Caco-2 (cell line): Measurements from ENCODE around the gene FGR. TPM values are rescaled to one million over a fixed set of nuclear protein-coding genes. Genes with fewer than 3 reads are reported as not detected.
A peak's percentile ranks its signal among the peaks of the same experiment; 100 is the strongest.

ENCODE experiments used
- BruUV-seq: library from RNA; stranded (reverse); fragments of 400-500 nt; replicated peaks from 2 replicates; lab custom pipeline; 2021; lab: Mats Ljungman, UMichigan
- CTCF ChIA-PET: fragments of 300-600 bp; sonication (Branson Sonifier 250); formaldehyde crosslinking; loops from one replicate; lab custom pipeline; 2022; ENCODE audit warnings: antibody characterized with exemption; lab: Charles Lee
- POLR2A ChIA-PET: fragments of 300-600 bp; sonication (Branson Sonifier 250); formaldehyde crosslinking; loops from one replicate; lab custom pipeline; 2022; ENCODE audit warnings: antibody characterized with exemption; lab: Charles Lee
- DNase-seq, 2 experiments: peaks; one replicate each; pipeline versions ENCODE4 v3.0.0 to v3.0.0-alpha.2; 2020 to 2022
- H3K27me3 ChIP-seq: replicated peaks from 2 replicates; pipeline ENCODE4 v1.6.0; 2011; ENCODE audit warnings: low read length; ENCODE audit not compliant: control insufficient read depth, insufficient read depth
- H3K36me3 ChIP-seq: 2 replicates; pipeline ENCODE4 v1.5.1; 2011; ENCODE audit warnings: low read length; ENCODE audit not compliant: control insufficient read depth, insufficient read depth
- H3K4me1 ChIP-seq: fragments of 250-450 bp; sonication (Bioruptor Pico); 2 replicates; pipeline ENCODE4 v1.5.1; 2020; ENCODE audit warnings: mild to moderate bottlenecking
- H3K4me3 ChIP-seq: 2 replicates; pipeline ENCODE4 v1.5.1; 2011; ENCODE audit warnings: low read depth, mild to moderate bottlenecking, control low read depth, low read length
- H3K9me3 ChIP-seq: fragments of 250-450 bp; sonication (Bioruptor Pico); 2 replicates; pipeline ENCODE4 v1.5.1; 2020; ENCODE audit warnings: mild to moderate bottlenecking, moderate library complexity
- H3K27ac Mint-ChIP-seq: one replicate; pipeline ENCODE4 v1.8.0; 2022; ENCODE audit warnings: mixed read lengths; ENCODE audit not compliant: unreplicated experiment
- H3K27me3 Mint-ChIP-seq: one replicate; pipeline ENCODE4 v1.8.0; 2022; ENCODE audit warnings: mixed read lengths; ENCODE audit not compliant: insufficient read depth, unreplicated experiment
- H3K36me3 Mint-ChIP-seq: one replicate; pipeline ENCODE4 v1.8.0; 2022; ENCODE audit warnings: mild to moderate bottlenecking, mixed read lengths; ENCODE audit not compliant: insufficient read depth, unreplicated experiment
- H3K4me1 Mint-ChIP-seq: one replicate; pipeline ENCODE4 v1.8.0; 2022; ENCODE audit warnings: low read depth, mixed read lengths; ENCODE audit not compliant: unreplicated experiment
- H3K4me3 Mint-ChIP-seq: one replicate; pipeline ENCODE4 v1.8.0; 2022; ENCODE audit warnings: mild to moderate bottlenecking, moderate library complexity, mixed read lengths; ENCODE audit not compliant: unreplicated experiment
- H3K9me3 Mint-ChIP-seq: one replicate; pipeline ENCODE4 v1.8.0; 2022; ENCODE audit warnings: mixed read lengths; ENCODE audit not compliant: unreplicated experiment
- intact Hi-C: fragments of 100-400 bp; cut with micrococcal nuclease; formaldehyde crosslinking; loops from one replicate; pipeline ENCODE4 v1.10.0; 2022; ENCODE audit not compliant: unreplicated experiment
- total RNA-seq: library from RNA; stranded (reverse); gene quantifications from 2 replicates; pipeline ENCODE4 v1.2.3, GENCODE V29; 2022
- TF ChIP-seq, protein P1 (sequence below), 2 experiments: fragments of 200-600 bp in 1 of 2; IDR thresholded peaks; 1 replicate in 1 of 2; 2 replicates in 1 of 2; pipeline versions ENCODE4 v1.5.1 to v1.8.0; 2011 to 2022; ENCODE audit warnings: antibody characterized with exemption in 1 of 2, control low read depth in 1 of 2, inconsistent platforms in 1 of 2, low read depth in 1 of 2, low read length in 1 of 2, mild to moderate bottlenecking in 1 of 2, moderate library complexity in 1 of 2; ENCODE audit not compliant: insufficient read depth in 1 of 2, severe bottlenecking in 1 of 2, unreplicated experiment in 1 of 2

FGR gene
- total RNA-seq, 1 experiment from 2014 or later, result not detected

DNA sequence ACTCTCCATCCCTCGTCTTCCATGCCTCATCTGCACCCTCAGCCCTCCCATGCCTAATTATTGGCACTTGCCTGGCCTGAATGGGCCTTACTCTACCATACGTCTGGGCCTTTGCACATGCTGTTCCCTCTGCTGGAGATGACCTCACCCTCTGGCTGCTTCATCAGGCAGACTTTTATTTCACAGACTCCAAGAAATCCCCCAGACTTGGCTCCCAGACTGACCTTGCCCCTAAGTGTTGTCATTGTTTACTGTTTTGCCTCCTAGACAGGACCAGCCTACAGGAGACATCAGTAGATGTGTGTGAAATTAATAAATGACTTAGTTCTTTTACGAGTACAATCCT is 25.8 kb downstream of the FGR start:
- Histone ChIP-seq H3K4me1 (peaks cover 28% of the 10 kb centered on the region), H3K36me3 (no peaks in the 10 kb centered on the region), H3K9me3 (no peaks in the 10 kb centered on the region), H3K4me3 (no peak overlapping the region), H3K27me3 (no peaks in the 10 kb centered on the region)
- ChIA-PET CTCF (interaction anchor here (0.6 to 3.6 kb wide), 2 partner anchors 23 to 54 kb away, joined by 3 to 53 read pairs; no protein-coding TSS in a partner anchor), POLR2A (interaction anchor here (0.6 kb wide), 1 partner anchor 218 kb away, joined by 7 read pairs; no protein-coding TSS in a partner anchor)
- no peak for DNase-seq
- Mint-ChIP-seq H3K4me1 (peaks cover 17% of the 10 kb centered on the region), H3K36me3 (peaks cover 5% of the 10 kb centered on the region), H3K27ac (no peak overlapping the region), H3K27me3 (no peaks in the 10 kb centered on the region), H3K9me3 (no peaks in the 10 kb centered on the region), H3K4me3 (no peak overlapping the region)
- TF ChIP-seq, protein P1, sequence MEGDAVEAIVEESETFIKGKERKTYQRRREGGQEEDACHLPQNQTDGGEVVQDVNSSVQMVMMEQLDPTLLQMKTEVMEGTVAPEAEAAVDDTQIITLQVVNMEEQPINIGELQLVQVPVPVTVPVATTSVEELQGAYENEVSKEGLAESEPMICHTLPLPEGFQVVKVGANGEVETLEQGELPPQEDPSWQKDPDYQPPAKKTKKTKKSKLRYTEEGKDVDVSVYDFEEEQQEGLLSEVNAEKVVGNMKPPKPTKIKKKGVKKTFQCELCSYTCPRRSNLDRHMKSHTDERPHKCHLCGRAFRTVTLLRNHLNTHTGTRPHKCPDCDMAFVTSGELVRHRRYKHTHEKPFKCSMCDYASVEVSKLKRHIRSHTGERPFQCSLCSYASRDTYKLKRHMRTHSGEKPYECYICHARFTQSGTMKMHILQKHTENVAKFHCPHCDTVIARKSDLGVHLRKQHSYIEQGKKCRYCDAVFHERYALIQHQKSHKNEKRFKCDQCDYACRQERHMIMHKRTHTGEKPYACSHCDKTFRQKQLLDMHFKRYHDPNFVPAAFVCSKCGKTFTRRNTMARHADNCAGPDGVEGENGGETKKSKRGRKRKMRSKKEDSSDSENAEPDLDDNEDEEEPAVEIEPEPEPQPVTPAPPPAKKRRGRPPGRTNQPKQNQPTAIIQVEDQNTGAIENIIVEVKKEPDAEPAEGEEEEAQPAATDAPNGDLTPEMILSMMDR (IDR thresholded peaks at IDR 0.05; ENCODE audit: insufficient read depth in 1 of 2, low read depth in 1 of 2, low read length in 1 of 2, severe bottlenecking in 1 of 2, unreplicated experiment in 1 of 2), result no peak
- BruUV-seq, result no TSS peak
- intact Hi-C loops, result loop anchor here (10.0 kb wide), 1 partner anchor 114 kb away; the partner anchor contains the start of gene WASF2

DNA sequence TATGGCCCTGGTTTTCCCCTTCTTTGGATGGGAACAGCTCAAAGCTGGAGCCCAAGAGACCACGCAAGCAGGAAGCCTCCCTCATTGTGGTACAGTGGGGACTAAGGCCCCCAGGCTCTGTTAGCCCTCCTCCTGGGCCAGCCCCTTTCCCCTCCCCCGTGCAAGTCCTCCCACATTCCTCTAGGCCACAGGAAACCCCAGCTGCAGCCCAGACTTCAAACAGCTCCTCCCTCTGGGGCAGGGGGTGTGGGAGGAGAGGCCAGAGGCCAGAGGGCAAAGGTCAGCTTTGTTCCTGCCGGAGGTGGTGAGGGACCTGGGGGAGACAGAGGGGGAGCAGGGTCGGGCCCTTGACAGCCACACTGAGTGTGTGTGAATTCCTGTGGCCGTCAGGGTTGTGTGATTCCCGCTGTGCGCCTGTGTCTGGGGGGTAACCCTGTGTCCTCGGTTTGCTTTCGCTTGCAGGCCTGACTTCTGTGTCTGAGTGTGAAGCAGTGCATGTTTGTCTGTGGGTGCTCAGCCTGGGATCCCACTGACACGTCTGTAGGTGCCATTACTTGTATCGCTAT is 27.7 kb downstream of the FGR start:
- CTCF ChIA-PET, result interaction anchor here (0.6 to 3.6 kb wide), 33 partner anchors 10 to 311 kb away, joined by 3 to 53 read pairs (median 4); partner anchors contain the start of genes FAM76A, MAP3K6 and WASF2
- Histone ChIP-seq H3K4me3 (no peak overlapping the region; the same call in 1 of the 2 replicates), H3K9me3 (no peaks in the 10 kb centered on the region), H3K36me3 (no peaks in the 10 kb centered on the region), H3K27me3 (no peaks in the 10 kb centered on the region), H3K4me1 (peaks cover 28% of the 10 kb centered on the region)
- H3K4me1 Mint-ChIP-seq, result peaks cover 17% of the 10 kb centered on the region
- no peaks in the 10 kb centered on the region for H3K27me3 Mint-ChIP-seq
- no peak overlapping the region for H3K27ac Mint-ChIP-seq
- no peaks in the 10 kb centered on the region for H3K9me3 Mint-ChIP-seq
- TF ChIP-seq, protein P1 (IDR thresholded peaks at IDR 0.05; ENCODE audit: insufficient read depth in 1 of 2, low read depth in 1 of 2, low read length in 1 of 2, severe bottlenecking in 1 of 2, unreplicated experiment in 1 of 2), result no peak
- H3K36me3 Mint-ChIP-seq, result peaks cover 11% of the 10 kb centered on the region
- no TSS peak for BruUV-seq
- intact Hi-C loops, result loop anchor here (1.0 to 10.0 kb wide), 4 partner anchors 39 to 215 kb away; partner anchors contain the start of genes GPR3 and WASF2
- peak; percentile 86 to 92 for DNase-seq
- peak overlapping the region; percentile 48 for H3K4me3 Mint-ChIP-seq
- POLR2A ChIA-PET, result interaction anchor here (0.6 to 1.2 kb wide), 6 partner anchors 37 to 117 kb away, joined by 3 to 6 read pairs (median 4); partner anchors contain the start of gene WASF2

DNA sequence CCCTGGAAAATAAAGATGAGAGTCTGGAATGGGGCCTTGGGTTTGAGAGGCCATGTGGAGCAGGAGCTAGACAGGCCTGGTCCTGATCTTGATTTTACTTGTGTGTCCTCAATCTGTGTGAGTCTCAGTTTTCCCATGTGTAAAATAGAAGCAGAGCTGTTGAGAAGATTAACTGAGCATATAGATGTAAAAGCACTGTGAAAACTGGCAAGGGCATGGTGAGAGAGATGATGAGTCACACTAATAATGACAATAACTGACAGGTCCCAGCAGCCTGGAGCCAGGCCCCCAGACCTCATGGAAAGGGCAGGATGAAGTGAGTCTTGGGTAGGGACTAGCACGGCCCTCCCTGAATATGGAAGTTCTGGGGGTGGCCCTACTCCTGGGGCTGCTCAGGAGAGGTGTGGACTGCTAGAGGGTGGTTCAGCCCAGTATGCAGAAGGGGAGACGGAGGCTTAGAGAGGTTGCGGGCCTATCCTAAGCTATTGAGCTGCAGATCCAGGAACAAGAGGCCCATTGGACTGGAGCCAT is 28.2 kb downstream of the FGR start:
- TF ChIP-seq, protein P1 (IDR thresholded peaks at IDR 0.05; ENCODE audit: insufficient read depth in 1 of 2, low read depth in 1 of 2, low read length in 1 of 2, severe bottlenecking in 1 of 2, unreplicated experiment in 1 of 2), result no peak
- peak in 1 of 2 experiments; percentile 9 for DNase-seq
- Mint-ChIP-seq H3K27ac (no peak overlapping the region), H3K4me3 (peak overlapping the region; percentile 48), H3K27me3 (no peaks in the 10 kb centered on the region), H3K36me3 (peaks cover 11% of the 10 kb centered on the region), H3K4me1 (peaks cover 17% of the 10 kb centered on the region), H3K9me3 (no peaks in the 10 kb centered on the region)
- ChIA-PET CTCF (interaction anchor here (0.6 to 3.6 kb wide), 35 partner anchors 10 to 310 kb away, joined by 3 to 53 read pairs (median 4); partner anchors contain the start of genes FAM76A, MAP3K6 and WASF2), POLR2A (interaction anchor here (0.7 to 1.2 kb wide), 5 partner anchors 38 to 117 kb away, joined by 3 to 6 read pairs (median 5); partner anchors contain the start of gene WASF2)
- intact Hi-C loops, result loop anchor here (1.0 to 10.0 kb wide), 7 partner anchors 38 to 305 kb away; partner anchors contain the start of genes GPR3 and WASF2
- H3K27me3 ChIP-seq, result no peaks in the 10 kb centered on the region
- H3K9me3 ChIP-seq, result no peaks in the 10 kb centered on the region
- H3K4me1 ChIP-seq, result peaks cover 33% of the 10 kb centered on the region
- H3K4me3 ChIP-seq, result no peak overlapping the region; the same call in 1 of the 2 replicates
- no peaks in the 10 kb centered on the region for H3K36me3 ChIP-seq
- BruUV-seq, result TSS peak; percentile 91
